HG02973 (cell line): ENCODE measurements around the gene ERMAP.
"Not testable (repeated sequence)": the region's sequence is repeated elsewhere in the genome, so short reads cannot be mapped to it uniquely, and the experiment has no call there.

Experiments used
- ATAC-seq: cut with Tn5 transposase; IDR thresholded peaks from one replicate; pipeline ENCODE4 v1.9.1; 2021; ENCODE audit warnings: moderate library complexity; ENCODE audit not compliant: unreplicated experiment

Gene ERMAP

DNA sequence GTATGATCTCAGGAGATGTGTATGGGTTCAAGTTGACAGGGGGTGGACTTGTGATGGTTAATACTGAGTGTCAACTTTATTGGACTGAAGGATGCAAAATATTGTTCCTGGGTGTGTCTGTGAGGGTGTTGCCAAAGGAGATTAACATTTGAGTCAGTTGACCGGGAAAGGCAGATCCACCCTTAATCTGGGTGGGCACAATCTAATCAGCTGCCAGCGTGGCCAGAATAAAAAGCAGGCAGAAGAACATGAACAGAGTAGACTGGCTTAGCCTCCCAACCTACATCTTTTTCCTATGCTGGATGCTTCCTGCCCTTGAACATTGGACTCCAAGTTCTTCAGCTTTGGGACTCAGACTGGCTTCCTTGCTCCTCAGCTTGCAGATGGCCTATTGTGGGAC, 52.8 kb downstream of the ERMAP start:
- not testable (repeated sequence) for ATAC-seq

DNA sequence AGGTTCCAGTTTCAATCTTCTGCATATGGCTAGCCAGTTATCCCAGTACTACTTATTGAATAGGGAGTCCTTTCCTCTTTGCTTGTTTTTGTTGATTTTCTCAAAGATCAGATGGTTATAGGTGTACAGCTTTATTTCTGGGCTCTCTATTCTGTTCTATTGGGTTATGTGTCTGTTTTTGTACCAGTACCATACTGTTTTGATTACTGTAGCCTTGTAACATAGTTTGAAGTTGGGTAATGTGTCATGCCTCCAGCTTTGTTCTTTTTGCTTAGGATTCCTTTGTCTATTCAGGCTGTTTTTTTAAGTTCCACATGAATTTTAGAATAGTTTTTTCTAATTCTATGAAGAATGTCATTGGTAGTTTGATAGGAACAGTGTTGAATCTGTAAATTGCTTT, 56.2 kb downstream of the ERMAP start:
- not testable (repeated sequence) for ATAC-seq

DNA sequence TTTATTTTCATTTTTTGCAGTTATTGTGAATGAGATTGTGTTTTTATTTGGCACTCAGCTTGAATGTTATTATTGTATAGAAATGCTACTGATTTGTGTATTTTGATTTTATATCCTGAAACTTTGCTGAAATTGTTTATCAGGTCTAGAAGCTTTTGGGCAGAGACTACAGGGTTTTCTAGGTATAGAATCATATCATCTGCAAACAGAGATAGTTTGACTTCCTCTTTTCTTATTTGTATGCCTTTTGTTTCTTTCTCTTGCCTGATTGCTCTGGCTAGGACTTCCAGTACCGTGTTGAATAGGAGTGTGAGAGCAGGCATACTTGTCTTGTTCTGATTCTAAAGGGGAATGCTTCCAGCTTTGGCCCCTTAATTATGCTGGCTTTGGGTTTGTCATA, 56.7 kb downstream of the ERMAP start:
- no peak for ATAC-seq

DNA sequence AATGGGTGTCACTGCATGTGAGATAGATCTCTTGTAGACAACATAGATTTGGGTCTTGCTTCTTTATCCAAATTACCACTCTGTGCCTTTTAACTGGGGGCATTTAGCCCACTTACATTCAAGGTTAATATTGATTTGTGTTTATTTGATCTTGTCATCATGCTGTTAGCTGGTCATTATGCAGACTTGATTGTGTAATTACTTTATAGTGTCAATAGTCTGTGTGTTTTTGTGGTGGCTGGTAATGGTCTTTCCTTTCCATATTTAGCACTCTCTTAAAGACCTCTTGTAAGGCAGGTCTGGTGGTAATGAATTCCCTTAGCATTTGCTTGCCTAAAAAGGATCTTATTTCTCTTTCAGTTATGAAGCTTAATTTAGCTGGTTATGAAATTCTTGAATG, 59.1 kb downstream of the ERMAP start:
- no peak for ATAC-seq

DNA sequence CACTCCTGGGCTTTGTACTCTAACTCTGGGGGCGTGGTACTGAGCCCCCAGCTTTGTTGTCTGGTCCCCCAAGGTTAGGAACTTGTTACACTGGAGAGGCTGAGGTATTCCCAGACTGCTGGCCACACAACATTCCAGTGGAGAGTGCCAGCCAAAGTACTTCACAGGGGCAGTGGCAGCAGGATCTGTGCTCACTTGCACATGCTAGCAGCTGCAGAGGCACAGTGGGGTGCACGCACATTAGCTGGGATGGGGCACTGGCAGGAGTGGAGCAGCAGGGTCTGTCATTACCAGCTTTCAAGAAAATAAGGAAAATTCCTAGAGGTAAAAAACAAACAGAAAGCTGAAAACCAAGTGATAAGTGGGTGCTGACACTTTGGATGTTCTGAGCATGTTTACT, 60.5 kb downstream of the ERMAP start:
- no peak for ATAC-seq

DNA sequence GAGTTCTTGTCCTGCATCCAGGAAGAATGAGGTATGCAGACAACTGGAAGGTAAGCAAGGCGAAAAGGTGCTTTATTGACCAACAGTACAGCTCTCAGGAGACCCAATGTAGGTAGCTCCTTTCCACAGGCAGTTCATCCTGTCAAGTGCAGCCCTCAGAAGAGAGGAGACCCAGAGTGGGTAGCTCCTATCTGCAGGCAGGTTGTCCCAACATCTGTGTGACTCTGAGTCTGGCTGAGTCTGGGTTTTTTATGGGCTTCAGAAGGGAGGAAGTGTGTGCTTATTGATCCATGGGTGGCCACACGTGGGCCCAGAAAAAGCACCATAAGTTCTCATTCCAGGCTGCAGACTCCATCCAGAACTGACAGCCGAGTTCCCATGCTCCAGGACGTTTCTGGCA, 63.5 kb downstream of the ERMAP start:
- ATAC-seq = no peak

DNA sequence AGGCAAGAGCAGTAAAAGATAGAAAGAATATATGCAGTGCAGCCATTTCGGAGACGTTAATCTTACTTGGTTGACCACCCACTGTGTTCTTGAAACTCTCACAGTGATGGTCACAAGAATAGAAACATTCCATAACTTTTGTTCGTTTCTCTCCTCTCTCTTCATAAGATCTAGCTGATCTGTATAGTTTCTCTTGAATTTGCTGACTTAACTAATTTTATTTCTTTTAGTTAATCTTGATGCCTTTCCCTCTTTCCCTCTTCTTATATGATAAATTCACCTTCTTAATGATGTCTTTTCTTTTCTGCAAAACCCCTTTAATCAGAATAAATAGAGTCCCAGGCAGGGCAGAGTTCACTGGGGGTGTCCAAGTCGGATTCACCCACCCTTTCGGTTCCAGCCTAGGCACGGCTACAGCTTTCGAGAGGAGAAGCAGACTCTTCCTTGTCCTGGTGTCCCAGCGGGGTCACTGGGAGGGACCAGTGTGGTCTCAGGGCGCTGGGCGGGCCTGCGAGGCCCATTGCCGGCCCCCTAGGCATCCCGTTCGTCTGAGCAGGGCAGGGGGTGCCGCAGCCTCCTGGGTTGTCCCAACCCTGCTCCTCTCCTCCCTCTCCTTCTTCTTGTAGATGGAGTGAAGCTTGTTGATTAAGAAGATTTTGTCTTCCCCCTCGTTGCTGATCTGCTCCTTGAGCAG, 69.3 kb downstream of the ERMAP start:
- no peak for ATAC-seq

DNA sequence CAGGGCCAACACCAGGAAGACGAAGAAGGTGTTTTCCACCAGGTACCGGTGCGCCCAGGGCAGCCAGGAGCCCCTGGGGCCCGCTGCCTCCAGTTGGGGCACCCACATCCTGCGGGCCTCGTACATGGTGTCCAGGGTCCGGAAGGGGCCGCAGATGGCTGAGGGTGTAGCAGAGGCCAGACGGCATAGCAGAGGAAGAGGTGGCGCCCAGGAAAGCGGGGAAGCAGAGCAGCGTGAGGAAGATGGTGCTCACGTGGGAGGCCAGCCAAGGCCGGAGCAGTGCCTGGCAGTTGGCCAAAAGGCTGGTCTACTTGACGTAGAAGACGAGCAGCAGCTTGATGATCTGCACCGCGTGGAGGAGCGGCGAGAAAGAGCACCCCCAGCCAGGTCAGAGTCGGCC, 69.9 kb downstream of the ERMAP start:
- no peak for ATAC-seq

DNA sequence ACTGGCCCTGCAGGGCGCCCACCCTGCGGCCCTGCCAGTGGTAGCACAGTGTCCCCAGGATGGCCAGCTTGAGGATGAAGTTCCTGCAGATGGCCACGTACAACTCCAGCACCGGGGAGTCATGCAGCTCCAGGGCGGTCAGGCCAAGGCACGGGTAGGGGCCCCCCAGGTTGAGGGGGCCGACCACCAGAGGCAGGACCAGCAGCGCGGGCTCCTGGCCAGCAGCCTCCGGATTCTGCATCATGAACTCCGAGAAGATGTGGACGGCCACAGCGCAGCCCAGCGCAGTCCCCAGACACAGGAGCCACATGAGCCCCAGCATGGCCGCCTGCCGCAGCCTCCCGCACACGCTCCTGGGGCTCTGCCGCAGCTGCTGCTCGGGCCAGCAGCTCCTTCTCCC, 70.4 kb downstream of the ERMAP start:
- no peak for ATAC-seq

DNA sequence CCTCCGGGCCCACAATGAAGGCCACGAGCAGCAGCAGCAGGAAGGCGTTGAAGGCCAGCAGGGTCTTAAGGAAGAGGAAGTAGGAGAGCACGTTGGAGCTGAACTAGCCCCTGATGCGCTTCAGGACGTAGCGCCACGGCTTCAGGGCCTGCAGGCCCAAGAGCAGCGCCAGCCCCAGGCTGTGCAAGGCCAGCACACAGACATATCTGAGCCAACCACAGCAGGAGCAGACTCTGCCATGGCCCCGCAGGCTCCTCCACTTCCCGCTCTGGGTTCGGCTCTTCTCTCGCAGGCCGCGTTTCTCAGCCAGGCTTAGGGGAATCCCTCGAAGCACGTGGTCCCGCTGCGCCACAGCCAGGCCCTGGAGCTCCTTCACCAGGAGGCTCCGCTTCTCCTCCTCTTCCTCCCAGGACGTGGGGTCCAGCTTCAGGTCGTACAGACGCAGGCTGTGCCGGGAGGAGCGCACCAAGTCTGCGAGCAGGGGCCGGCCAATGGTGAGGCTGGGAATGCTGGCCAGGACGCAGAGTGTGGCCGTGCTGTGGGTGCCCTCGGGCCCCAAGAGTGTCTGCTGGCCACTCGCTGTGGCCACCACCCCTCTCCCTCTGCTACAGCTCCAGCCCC, 71.2 kb downstream of the ERMAP start:
- ATAC-seq = no peak

DNA sequence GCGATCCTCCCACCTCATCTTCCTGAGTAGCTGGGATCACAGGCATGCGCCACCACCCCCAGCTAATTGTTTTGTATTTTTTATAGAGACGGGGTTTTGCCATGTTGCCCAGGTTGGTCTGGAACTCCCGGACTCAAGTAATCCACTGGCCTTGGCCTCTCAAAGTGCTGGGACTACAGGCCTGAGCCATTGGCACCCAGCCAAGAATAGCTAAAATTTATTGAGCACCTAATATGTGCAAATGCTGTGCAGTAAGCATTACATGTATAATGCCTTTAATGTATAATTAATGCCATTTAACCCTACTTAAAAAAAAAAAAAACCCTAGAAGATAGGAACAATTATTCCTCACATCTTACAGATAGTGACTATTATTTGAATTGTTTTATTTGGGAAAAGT, 72.3 kb downstream of the ERMAP start:
- no peak for ATAC-seq

DNA sequence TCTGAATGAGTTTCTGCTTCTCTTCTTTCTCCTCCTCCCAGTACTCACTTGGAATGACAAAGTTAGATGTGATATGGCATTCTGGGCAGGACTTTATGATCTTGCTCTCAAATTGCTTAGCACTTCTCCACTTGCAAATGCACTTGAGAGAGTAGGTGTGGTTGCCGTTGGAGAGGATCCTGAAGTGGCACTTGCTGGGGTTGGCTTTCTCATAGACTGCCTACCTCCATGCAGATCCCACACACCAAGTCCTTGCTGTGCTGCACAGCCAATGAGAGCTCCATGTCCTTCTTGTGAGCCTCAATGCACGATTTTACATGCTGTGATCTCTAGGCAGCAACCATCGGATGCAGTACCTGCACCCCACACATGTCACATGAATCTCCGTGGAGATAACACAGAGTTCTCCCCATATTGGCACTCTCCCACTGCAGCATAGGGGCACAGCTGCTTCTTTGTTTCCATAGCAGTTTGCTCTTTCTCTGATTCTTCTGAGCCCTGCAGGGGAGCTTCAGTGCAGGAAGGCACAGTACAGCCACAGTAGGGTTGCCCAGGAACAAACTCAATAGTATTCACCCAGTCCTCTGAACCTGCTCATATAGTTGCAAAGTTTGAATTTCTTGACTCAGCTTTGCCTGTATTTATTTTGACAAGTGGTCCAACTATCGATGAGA, 74.7 kb downstream of the ERMAP start:
- no peak for ATAC-seq
